GM19468 (cell line): Measurements from ENCODE around the gene PARD3B.

Experiments used
- ATAC-seq: cut with Tn5 transposase; IDR thresholded peaks from one replicate; pipeline ENCODE4 v1.9.1; 2021; ENCODE audit warnings: mild to moderate bottlenecking, moderate library complexity, moderate number of reproducible peaks; ENCODE audit not compliant: unreplicated experiment; ENCODE audit errors: extremely low read depth

Gene PARD3B

GRCh38 chr2:204914708-204915107 lies 369.4 kb downstream of the PARD3B start:
- no peak for ATAC-seq

DNA sequence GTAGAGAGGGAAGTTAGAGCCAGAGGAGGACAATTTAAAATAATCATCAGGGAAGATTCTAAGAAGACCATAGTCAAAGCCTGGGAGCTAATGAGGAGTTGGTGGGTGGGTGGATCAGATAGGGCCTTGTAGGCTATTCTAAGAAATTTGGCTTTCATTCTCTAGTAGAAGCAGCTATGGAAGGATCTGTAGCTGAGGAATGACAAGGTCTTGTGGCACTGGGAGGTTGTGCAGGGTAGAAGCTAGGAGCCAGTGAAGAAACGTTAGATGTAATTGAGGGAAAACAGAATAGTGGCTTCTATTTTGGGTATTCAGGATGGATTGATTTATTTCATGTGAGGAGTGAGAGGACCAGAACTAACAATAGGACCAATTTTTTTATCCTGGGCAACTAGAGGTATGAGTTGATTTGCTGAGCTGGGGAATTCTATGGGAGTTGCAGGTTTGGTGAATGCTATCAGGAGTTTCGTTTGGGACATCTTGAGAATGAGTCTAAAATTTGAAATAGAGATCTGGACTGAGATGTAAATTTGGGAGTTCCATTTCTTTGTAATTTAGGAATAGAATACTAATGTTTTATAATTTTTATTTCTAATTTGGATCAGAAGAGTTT lies 371.9 kb downstream of the PARD3B start:
- ATAC-seq = no peak

DNA sequence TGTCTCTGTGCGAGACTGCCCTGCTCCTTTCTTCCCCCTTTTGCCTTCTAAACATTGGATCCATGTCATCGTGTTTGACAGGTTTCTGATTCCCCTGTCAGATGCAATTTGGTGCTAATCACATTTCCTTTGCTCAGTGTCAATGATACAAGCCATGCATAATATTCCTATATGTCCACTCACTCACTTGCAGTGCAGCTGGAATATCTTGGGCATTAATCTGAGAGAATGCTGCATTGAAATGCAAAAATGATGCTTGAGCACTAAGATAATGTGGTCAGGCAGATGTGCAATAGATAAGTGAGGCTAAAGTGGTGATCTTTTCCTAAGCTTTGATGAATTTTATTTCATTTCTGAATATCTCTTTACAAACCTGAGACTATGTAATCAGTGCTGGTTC lies 375.5 kb downstream of the PARD3B start:
- no peak for ATAC-seq

DNA sequence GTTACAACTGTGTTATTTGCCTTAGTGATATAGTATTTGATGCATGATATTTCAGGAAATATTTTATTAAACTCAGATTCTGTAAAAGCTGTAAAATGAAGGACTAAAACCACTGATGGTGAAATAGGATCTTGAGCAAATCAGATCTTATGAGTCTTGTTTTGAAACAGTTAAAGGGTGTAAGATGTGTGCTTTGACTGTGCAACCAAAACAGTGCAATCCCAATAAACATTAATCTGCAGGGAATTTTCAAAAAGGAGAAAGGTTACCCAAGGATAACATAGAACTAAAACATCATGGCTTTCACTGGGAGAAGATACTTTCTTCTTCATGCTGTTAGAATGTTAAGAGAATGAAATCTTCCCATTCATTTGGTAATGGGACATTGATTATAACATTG lies 378.7 kb downstream of the PARD3B start:
- ATAC-seq = no peak

DNA sequence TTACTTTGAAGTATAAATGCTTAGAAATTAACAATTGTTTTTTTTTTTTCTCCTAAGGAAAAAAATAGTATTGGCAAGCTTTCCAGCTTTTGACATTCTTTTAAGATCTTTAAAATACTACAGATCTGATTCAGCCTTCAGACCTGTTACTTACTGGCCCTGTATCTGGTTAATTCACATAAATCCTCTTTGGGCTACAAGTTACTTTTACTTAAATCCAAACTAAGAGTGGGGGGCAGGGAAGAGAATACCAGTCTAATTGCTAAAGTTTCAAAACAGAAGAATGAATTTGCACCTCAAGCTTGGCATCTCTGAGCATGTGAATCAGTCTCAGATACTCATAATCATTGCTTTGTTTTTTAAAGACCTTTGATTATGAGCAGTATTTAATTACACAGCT lies 386.3 kb downstream of the PARD3B start:
- ATAC-seq = no peak

DNA sequence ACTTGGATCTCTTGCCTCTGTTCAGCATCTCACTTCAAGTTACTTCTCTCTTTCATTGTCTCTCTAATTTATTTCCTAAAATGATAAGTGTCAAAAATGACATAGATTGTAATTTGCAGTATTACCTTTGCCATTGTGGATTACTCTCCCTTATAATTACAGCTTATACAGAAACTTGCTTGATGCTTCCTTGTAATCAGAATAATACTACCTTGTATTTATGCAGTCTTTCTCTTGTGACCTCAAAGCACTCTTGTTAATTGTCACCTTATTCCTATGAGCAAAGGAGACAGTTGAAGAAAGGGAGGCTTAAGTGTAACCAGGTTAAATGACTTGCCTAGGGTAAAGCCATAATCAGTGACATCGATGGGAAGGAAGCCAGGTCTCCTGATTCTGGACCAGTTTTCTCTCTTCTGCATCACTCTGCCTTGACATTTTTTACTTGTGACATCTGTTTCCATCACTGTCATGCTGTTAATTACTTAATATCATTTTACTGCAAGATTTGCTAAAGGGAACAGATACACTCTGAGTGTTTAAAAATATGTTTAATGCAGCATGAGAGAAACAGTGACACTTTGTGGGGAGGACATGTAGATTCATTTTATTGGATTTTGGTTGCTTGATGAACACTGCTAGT lies 388.6 kb downstream of the PARD3B start:
- no peak for ATAC-seq

- no peak for ATAC-seq
Measured at GRCh38 chr2:204944927-204945326, 399.7 kb downstream of the PARD3B start.

GRCh38 chr2:204945376-204945775 lies 400.1 kb downstream of the PARD3B start:
- ATAC-seq = no peak

DNA sequence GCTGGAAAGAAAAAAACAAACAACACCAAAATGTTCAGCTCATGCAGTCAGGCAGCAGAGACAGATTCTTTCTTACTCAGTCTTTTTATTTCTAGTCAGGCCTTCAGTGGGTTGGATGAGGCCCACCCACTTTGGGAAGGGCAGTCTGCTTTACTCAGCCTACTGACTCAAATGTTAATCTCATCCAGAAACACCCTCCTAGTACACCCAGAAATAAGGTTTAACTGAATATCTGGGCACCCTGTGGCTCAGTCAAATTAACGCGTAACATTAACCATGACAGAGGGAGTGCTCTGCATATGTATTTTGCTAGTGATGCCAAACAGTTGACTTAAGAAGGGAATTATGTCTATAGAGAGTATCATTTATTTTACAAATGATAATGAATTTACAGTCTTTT lies 401.6 kb downstream of the PARD3B start:
- no peak for ATAC-seq

DNA sequence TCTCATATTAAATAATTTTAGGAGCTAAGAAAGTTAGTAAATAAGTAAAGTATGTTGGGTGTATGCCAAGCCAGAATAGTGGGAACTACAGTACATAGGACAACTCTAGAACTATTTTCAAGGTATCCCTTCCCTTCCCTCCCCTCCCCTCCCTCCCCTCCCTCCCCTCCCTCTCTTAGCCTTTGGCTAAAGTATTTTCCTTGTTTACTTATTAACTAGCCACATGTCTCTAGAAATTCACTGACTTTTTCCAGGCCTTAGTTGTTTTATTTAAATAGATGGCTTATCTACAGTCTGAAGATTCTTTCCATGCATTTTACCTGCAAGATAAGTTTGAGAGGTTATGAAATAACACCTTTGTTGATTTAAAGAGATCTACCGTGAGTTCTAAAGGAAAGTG lies 402.1 kb downstream of the PARD3B start:
- no peak for ATAC-seq

- no peak for ATAC-seq
Measured at GRCh38 chr2:204948024-204948763, 402.9 kb downstream of the PARD3B start.

DNA sequence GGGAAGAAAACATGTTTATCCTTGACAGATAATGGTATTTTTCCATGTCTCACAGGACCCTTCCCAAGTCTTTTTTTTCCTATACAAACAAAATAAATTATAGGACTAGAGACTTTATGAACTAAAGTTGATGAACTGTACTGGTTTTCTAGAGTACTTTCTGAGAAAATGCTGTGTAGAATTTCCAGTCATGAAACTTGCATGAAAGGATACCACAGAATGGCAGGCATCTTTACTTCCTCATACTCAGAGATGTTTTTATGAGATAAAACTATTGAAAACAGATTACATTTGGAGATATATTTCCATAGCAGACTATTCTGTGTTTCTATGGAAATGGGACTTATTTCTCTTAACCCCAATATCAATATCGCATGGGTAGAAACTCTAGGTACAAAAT lies 403.5 kb downstream of the PARD3B start:
- ATAC-seq = no peak

DNA sequence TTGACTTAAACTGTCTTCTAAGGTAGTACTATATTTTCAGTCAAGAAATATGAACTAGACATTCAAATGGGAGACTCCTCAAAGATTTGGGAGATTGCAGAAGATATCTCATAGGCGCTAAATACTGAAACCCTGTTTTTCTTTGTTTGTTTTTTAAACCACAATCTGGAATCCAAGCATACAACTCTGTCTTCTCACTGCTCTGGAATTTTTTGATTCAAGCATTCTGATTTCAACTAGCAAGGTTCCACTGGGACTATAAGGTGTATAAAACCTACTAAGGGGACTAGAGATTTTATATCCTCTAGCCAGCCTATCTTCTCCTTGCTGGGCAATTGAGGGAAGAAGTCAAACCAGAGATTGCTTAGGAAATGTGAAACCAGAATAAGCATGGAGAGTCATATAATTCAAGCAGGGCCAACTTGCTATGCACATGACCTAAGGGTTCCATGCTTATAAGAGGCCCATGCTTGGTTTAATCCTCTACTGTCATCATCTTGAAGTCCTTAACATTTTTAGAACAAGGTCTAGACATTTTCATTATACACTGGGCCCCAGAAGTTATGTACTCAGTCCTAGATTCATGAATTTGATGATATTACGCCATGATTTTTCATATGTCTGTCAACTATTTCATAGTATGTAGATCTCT lies 405.5 kb downstream of the PARD3B start:
- no peak for ATAC-seq

GRCh38 chr2:204958371-204958770 lies 413.1 kb downstream of the PARD3B start:
- no peak for ATAC-seq

GRCh38 chr2:204964414-204964813 lies 419.1 kb downstream of the PARD3B start:
- no peak for ATAC-seq

DNA sequence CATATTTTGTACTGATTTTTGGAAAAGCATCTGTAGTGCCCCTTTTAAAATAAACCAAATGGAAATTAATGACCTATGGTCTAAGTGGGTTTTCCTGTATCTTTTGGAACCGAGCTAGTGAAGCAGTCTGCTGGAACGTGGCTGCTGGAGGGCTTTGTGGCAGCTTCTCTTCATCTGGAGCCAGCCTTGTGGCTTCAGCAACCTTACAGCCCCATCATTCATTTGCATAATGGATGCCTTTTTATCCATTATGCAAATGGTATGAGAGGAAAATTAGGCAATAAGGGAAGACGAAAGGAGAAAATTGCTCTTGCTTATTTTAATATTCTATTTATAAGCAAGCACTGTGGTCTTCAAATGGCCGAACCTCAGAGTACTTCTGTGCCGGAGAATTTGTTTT lies 421.0 kb downstream of the PARD3B start:
- ATAC-seq = no peak

- no peak for ATAC-seq
Measured at GRCh38 chr2:204967199-204967960, 422.1 kb downstream of the PARD3B start.

GRCh38 chr2:204971206-204971907 lies 426.1 kb downstream of the PARD3B start:
- no peak for ATAC-seq

DNA sequence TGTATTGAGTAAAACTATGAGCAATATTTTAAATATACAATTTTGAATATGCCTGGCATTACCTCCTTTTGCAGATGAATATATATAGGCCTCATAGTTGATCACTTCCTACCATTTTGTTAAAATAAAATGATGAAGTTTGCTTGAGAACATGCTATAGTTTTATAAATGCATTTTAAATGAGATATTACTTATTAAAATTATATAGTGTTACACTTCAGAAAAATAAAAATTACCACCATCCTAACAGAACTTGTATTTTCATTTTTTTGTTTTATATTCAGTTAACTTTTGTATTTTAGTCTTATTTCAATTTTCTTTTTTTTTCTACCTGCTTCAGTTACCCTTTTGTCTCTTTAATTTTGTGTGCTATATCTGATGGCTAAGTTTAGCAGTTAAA lies 426.9 kb downstream of the PARD3B start:
- no peak for ATAC-seq
